GM21423 (cell line): ENCODE results near the gene MRPS24.
A peak's percentile ranks its signal among the peaks of the same experiment; 100 is the strongest.

Source experiments
- ATAC-seq: cut with Tn5 transposase; IDR thresholded peaks from one replicate; pipeline ENCODE4 v1.9.1; 2021; ENCODE audit warnings: mild to moderate bottlenecking, moderate library complexity; ENCODE audit not compliant: unreplicated experiment

The MRPS24 gene

DNA sequence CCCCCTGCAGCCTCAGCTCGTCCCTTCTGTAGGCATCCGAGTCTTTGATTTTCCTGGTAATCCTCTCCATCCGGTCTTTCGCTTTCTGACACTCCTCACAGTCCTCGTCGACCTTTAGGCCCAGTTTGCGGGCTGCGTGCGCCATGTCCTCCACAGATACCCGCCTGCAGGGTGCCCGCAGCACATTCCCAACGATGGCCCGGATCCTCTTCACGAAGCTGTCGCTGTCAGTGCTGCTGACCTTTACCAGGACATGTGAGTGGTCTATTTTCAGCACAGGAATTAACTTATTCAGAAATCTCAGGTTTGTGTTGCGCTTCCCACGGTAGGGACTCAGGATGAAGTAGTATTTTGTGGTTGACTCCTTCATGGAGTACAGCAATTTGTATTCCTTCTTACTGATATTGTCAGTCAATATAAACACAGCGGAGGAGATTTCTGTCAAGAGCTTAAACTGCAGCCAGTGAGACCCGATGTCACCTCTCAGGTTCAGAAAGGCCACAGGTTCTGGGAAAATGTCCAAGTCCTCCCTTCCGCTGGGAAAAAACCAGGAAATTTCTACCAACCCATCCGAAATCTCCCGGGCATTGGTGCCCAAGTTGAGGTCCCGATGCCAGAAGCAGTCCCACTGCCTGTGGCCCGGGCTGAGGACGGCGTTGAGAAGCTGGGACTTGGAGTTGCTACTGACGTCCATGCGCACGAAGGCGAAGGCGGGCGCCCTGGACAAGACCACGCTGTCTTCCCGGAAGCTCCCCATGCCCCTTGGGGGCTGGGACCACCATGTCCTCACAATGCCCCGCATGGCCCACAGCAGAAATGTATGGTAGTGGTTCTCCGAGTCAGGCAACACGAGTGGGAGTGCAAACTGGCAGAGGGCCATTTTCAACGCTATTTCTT, 8.9 kb upstream of the MRPS24 start:
- ATAC-seq = no peak

DNA sequence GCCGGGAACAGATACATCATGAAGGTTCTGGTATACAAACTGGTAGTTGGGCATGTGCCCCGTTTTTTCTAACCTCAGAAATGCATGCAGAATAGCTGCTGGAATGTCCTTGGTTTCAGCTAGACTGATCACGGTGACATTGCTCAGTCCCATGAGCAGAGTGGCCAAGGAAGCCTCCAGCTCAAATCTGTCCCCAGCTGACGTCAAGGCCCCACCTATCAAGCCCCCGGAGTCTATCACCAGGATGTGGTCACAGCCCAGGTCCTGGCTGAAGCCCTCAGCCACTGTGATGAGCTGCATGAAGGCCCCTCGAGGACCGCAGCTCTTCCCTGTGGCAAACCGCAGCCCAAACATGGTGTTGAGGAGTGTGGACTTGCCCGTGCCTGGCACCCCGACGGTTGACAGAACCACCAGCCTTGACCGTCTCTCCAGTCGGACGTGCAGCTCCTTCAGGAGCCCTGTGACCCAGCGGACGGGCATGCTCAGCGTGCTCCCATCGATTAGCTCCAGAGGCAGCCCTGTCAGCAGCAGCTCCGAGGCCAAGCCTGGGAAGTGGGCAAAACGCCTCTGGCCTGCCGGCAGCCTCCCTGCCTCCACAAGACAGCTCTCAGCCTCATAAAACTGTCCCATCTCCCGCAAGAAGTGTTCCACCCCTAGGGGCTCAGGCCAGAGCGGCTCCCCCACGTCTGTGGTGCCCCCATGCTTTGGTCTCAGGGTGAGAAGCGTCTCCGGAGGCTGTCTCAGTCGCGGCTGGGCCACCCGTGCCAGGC, 7.8 kb upstream of the MRPS24 start:
- no peak for ATAC-seq

DNA sequence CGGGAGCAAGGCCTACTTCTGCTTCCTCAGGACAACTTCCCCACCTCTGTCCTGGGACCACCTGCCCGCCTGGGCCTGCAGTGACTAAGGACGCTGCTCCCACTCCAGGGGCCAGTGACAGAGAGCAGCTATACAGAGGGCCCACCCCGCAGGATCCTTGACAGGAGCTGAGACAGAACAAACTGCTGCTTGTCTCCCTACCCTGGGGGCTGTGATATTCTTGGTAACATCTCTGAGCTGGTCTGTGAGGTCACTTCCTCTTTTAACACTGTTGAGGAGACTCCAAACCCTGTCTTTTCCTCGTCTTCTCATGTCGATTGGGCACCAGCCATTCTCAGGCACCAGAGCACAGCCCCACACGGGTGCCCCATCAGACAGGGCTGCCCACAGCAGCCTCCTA, 6.9 kb upstream of the MRPS24 start:
- ATAC-seq = no peak

- ATAC-seq = no peak
These were observed 4.0 kb upstream of the MRPS24 start for GRCh38 chr7:43873300-43873699.

DNA sequence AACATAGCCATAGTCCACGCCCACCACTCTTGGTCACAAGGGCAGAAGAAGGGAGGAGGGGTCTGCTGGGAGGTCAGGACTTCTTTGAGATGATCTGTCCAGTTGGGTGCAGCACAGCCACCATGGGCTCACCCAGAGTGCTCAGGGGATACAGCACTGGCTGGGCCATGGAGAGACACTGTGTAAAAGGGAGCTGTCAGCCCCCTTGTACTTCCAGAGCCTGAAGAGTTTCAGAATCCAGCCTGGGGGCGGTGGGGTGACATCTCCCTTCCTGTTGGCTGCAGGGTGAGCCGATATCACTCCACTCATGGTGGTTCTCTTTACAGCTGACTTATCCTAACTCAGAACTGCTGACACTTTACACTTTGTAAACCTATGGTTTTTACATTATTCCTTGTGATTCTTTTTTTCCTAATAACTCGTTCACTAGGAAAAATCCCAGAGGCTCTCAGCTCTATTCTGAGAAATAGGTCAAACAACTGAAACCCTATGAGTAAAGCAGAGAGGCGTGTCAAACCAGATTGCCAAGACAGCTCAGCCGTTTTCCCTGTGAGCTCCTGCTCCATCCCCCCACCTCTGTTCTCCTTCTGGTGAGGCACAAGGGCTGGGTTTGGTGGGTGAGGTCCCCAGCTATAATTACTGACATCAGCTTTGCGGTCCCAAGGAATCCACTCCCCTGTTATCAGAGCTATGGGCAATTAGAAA, 3.2 kb upstream of the MRPS24 start:
- no peak for ATAC-seq

DNA sequence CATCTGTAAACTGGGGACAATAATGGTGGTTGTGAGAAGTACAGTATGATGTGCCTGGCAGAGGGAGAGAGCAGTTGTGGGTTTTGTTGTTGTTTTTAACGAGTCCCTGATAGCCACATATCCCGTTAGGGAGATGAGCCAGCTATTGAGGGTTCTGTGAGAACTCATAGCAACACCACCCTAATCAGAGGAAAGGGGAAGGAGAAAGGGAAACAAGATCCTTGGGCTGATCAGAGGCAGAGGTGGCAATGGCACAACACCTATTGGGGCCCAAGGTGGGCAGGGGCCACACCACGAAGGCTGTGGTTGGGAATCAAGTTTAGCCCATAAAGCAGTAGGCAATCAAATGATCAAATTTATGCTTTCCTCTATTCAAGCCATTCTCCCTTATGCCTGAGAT, 1.7 kb upstream of the MRPS24 start:
- ATAC-seq = no peak

- no peak for ATAC-seq
These were observed 999 bp upstream of the MRPS24 start for GRCh38 chr7:43870316-43870715.

- ATAC-seq = peak; percentile 16
These were observed 537 bp upstream of the MRPS24 start for GRCh38 chr7:43869867-43870240.

- no peak for ATAC-seq
These were observed 674 bp downstream of the MRPS24 start for GRCh38 chr7:43868681-43869005.

DNA sequence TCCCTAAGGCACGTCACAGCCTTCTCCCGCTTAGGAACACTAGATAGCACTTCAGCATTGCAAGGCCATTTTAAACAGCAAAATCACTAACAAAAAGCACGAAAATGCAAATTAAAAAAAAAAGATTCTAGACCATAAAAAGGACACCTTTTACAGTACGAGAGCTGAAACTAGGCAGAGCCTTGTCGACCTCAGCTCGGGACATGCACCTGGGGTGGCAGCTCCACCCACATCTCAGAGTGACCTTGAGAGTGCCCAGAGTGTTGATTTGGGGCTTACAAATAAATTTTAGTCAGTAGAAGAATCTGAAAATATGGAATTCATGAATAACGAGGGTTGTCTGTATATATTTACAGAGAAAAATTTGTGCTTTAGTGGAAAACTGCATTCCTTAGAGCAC, 1.1 kb downstream of the MRPS24 start:
- no peak for ATAC-seq

GRCh38 chr7:43865277-43865676, 4.0 kb downstream of the MRPS24 start:
- no peak for ATAC-seq

- no peak for ATAC-seq
These were observed 5.2 kb downstream of the MRPS24 start for GRCh38 chr7:43864126-43864525.

DNA sequence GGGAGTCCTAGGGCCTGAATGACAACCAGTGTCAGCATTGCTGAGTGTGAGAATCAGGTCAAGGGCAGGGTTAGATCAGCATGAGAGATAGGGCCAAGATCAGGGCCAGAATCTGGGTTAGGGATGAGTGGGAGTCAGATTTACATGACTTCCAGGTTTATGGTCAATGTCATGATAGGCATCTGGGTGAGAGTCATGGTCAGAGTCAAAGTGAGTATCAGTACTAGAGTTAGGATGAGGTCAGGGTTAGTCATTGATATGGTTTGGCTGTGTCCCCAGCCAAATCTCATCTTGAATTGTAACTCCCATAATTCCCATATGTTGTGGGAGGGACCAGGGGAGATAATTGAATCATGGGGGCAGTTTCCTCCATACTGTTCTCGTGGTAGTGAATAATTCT, 12.3 kb downstream of the MRPS24 start:
- ATAC-seq = no peak

DNA sequence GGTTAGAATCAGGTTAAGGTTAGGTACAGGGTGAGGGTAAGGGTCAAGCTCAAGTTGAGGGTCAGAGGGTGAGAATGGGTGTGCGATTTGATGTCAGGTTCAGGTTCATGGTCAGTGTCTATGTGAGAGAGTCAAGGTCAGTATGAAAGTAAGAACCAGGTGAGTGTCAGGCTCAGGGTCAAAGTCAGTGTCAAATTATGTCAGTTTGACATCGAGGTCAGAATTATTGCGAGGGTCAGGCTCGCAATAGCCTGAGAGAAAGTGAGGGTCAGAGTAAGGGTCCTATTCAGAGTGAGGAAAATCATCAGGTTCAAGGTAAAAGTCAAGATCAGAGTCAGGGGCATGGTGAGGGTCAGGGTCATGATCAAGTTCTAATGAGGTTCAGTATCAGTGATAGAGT, 13.0 kb downstream of the MRPS24 start:
- no peak for ATAC-seq

- ATAC-seq = no peak
These were observed 14.1 kb downstream of the MRPS24 start for GRCh38 chr7:43855176-43855575.

DNA sequence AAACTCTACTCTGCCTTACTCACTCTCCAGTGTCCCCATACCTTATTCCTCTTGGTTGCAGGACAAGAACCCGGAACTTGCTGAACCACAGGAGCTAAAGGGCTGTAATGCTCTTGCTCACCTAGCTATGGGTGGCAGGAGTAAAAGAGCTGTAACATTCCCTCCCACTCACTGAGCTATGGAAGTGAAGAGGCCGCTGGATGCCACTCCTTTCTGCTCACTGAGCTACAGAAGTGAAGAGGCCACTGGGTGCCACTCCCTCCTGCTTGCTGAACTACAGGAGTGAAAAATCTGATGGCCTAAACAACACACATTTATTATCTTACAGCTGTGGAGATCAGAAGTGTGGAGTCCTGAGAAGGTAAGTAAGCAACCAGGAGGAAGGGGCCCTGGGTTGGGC, 17.5 kb downstream of the MRPS24 start:
- no peak for ATAC-seq

- peak; percentile 78 for ATAC-seq
These were observed 18.8 kb downstream of the MRPS24 start for GRCh38 chr7:43850348-43851116.

- no peak for ATAC-seq
These were observed 20.3 kb downstream of the MRPS24 start for GRCh38 chr7:43849047-43849446.

GRCh38 chr7:43847496-43847895, 21.8 kb downstream of the MRPS24 start:
- no peak for ATAC-seq

- ATAC-seq = no peak
These were observed 24.7 kb downstream of the MRPS24 start for GRCh38 chr7:43844662-43845061.

GRCh38 chr7:43844257-43844656, 25.1 kb downstream of the MRPS24 start:
- ATAC-seq = no peak
